ENCODE measurements around the gene RNF214.

DNA sequence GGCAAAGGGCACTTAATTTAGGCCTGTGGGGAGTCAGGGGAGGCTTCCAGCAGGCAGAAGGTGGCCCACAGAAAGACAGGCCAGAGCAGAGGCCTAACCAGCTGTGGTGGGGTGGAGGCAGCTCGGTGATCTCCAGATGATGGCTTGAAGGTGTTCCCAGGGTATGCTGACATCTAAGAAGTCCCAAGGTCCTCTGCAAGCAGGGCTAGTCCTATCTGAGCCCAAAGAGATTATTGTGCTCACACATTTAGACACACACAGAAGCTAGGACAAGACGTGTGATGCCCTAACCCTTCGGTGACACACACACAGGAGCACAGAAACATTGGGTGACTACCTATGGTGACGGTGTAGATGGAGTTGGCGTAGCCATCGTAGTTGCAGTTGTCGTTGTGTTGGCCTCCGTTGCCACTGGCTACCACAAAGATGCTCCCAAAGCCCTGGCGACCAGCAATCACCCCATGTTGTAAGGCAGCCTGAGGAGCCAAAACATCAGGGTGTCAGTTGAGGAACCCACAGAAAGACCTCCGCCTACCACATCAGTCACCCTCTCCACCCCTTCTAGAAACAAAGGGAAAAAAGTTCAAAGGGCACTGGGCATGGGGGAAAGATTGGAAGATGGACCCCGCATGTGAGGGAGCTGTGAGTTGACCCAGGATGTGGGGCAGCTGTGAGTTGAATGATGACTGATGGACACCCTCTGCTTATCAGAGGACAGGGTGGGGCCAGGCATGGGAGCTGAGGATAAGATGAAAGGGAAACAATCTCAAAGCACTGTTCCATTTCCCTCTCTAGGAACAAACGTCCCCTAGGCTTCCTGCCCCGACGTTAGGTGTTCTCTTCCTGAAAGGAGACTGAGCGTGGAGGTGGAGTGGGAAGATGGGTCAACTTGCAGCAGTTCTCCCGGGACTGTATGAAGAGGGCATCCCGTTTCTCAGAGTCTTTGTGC is 8.5 kb upstream of the RNF214 start:
- TF ChIP-seq, protein P1, sequence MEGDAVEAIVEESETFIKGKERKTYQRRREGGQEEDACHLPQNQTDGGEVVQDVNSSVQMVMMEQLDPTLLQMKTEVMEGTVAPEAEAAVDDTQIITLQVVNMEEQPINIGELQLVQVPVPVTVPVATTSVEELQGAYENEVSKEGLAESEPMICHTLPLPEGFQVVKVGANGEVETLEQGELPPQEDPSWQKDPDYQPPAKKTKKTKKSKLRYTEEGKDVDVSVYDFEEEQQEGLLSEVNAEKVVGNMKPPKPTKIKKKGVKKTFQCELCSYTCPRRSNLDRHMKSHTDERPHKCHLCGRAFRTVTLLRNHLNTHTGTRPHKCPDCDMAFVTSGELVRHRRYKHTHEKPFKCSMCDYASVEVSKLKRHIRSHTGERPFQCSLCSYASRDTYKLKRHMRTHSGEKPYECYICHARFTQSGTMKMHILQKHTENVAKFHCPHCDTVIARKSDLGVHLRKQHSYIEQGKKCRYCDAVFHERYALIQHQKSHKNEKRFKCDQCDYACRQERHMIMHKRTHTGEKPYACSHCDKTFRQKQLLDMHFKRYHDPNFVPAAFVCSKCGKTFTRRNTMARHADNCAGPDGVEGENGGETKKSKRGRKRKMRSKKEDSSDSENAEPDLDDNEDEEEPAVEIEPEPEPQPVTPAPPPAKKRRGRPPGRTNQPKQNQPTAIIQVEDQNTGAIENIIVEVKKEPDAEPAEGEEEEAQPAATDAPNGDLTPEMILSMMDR (IDR thresholded peaks at IDR 0.05; ENCODE audit: poor library complexity): no peak
- no peak for TF ChIP-seq EZH2 (IDR thresholded peaks at IDR 0.05; ENCODE audit: borderline replicate concordance)

Measured in hepatocyte (in vitro differentiated cells).